Transverse colon (tissue), 3 donors: ENCODE measurements around the gene PALLD.

ENCODE experiments used
- POLR2A ChIP-seq: fragments of 450-650 bp; IDR thresholded peaks from one replicate; pipeline ENCODE4 v1.6.1; 2016; ENCODE audit warnings: antibody characterized with exemption, mild to moderate bottlenecking, moderate library complexity
- TF ChIP-seq, protein P1 (sequence below), 5 experiments: fragments of 200-600 bp in 3 of 5; fragments of 450-650 bp in 2 of 5; sonication (generic) in 3 of 5; IDR thresholded peaks; 1 replicate in 2 of 5; 2 replicates in 3 of 5; pipeline ENCODE4 v1.5.1; 2016 to 2017; ENCODE audit warnings: antibody characterized with exemption in 5 of 5, inconsistent platforms in 3 of 5, mild to moderate bottlenecking in 2 of 5, moderate library complexity in 1 of 5

DNA sequence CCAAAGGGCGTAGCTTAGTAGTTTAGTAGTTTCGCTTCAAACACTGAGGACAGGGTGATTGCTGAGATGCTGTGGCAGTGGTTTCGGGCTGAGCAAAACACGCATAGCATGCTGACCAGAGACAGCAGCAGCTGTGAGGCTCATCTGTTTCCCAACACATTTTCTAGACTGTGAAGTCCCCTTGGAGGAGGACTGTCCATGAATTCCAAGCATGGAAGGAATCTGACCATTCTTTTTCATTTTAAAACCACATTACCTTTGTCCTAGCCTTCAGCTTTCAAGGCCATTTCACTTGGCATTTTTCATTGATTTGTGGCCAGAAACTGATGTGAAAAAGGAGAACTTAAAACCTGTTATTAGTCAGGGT, 240.9 kb downstream of the PALLD start:
- TF ChIP-seq, protein P1, sequence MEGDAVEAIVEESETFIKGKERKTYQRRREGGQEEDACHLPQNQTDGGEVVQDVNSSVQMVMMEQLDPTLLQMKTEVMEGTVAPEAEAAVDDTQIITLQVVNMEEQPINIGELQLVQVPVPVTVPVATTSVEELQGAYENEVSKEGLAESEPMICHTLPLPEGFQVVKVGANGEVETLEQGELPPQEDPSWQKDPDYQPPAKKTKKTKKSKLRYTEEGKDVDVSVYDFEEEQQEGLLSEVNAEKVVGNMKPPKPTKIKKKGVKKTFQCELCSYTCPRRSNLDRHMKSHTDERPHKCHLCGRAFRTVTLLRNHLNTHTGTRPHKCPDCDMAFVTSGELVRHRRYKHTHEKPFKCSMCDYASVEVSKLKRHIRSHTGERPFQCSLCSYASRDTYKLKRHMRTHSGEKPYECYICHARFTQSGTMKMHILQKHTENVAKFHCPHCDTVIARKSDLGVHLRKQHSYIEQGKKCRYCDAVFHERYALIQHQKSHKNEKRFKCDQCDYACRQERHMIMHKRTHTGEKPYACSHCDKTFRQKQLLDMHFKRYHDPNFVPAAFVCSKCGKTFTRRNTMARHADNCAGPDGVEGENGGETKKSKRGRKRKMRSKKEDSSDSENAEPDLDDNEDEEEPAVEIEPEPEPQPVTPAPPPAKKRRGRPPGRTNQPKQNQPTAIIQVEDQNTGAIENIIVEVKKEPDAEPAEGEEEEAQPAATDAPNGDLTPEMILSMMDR (IDR thresholded peaks at IDR 0.05), result no peak
- TF ChIP-seq POLR2A, result no peak
